Gastroesophageal sphincter (tissue), 3 donors: Measurements from ENCODE around the gene DIAPH2.

Source experiments
- POLR2AphosphoS5 ChIP-seq: sonication (generic); formaldehyde crosslinking; IDR thresholded peaks from one replicate; pipeline ENCODE4 v1.6.1; 2017; ENCODE audit warnings: antibody characterized with exemption
- TF ChIP-seq, protein P1 (sequence below), 4 experiments: fragments of 200-600 bp in 2 of 4; fragments of 450-650 bp in 2 of 4; sonication (generic) in 1 of 4; IDR thresholded peaks; one replicate each; pipeline ENCODE4 v1.5.1; 2017 to 2019; ENCODE audit warnings: antibody characterized with exemption in 4 of 4, mild to moderate bottlenecking in 2 of 4, moderate library complexity in 2 of 4

DNA sequence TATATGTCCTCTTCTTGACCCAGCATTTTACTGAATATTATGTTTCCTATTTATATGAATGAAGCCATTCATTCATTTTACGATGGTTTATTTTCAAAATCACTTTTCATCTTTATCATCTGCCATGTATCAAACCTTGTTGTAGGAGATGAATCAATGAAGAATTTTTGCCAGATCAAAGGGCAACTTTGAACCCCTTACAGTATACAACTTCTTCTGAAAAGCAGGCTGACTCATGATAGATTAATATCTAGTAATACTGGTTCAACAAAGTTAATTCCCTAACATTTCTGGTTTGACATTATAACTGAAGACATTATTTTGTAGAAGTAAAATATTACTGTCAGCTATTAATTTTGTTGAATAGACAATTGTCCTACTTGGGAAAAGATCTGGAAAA is 425.1 kb downstream of the DIAPH2 start:
- TF ChIP-seq, protein P1, sequence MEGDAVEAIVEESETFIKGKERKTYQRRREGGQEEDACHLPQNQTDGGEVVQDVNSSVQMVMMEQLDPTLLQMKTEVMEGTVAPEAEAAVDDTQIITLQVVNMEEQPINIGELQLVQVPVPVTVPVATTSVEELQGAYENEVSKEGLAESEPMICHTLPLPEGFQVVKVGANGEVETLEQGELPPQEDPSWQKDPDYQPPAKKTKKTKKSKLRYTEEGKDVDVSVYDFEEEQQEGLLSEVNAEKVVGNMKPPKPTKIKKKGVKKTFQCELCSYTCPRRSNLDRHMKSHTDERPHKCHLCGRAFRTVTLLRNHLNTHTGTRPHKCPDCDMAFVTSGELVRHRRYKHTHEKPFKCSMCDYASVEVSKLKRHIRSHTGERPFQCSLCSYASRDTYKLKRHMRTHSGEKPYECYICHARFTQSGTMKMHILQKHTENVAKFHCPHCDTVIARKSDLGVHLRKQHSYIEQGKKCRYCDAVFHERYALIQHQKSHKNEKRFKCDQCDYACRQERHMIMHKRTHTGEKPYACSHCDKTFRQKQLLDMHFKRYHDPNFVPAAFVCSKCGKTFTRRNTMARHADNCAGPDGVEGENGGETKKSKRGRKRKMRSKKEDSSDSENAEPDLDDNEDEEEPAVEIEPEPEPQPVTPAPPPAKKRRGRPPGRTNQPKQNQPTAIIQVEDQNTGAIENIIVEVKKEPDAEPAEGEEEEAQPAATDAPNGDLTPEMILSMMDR (IDR thresholded peaks at IDR 0.05), result no peak
- TF ChIP-seq POLR2AphosphoS5, result no peak
